ENCODE measurements around the gene FAM135A.
"Not testable (repeated sequence)": the region's sequence is repeated elsewhere in the genome, so short reads cannot be mapped to it uniquely, and the experiment has no call there.

The FAM135A gene

DNA sequence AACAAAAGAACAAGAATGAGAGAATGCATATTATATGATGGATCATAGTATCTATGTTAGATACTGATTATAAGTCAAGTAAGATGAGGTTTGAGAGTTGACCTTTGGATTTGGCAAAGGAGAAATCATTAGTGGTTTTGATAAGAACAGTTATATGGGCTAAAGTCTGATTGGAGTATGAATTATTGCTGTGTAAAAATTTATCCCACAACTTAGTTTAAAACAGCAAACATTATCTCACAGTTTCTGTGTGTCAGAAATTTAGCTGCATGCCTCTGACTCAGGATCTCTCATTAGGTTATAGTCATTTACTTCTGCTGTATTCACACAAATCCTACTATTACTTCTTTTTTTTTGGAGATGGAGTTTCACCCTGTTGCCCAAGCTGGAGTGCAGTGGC, 56.7 kb downstream of the FAM135A start:
- no peak for DNase-seq

DNA sequence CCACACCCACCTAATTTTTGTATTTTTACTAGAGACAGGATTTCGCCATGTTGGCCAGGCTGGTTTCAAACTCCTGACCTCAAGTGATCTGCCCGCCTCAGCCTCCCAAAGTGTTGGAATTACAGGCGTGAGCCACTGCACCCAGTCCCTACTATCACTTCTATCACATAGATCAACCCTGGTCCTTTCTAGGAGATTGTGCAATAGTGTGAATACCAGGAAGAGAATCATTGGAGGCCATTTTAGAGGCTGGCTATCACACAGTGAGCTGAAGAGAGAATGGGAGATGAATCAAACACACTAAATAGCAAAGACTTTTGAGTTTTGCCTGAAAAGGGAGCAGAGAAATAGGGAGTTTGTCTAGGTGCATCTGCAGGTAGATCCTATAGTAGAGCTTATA, 57.2 kb downstream of the FAM135A start:
- DNase-seq, result not testable (repeated sequence)

DNA sequence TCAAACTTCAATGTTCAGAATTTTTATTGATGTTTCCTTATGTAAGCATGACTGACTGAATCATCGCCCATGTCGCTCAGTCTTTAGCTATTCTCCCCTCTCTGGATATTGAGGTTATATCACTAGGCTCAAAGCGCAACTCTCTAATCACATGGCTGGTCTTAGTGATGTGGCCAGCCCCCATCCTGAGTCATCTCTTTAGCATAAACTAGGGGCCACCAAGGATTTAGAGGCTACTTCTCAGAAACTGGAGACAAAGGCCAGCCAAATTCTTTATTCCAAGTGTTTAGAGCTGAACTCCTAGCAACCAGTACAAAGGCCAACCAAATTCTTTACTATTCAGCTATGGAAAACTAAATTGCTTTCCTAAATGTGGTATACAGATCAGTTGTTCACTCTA, 61.4 kb downstream of the FAM135A start:
- no peak for DNase-seq

DNA sequence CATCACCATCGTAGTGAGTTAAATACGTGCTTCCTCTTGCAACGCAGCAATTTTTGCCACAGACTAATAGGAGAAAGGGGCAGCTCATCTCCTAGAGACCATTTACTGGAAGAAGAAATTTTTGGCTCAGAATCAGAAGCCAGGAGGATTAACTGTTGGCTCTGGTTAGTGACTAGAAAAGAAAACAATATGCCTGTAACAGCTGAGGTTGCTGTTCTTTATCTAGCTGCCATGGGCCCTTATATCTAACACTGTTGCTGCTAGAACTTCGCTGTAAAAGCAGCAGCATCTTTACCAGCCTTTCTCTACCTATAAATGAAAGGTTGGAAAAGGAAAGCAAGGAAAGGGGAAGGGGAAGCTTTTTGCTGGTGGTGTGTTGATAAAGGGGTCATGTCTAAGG, 65.9 kb downstream of the FAM135A start:
- peak; percentile 53 for DNase-seq

DNA sequence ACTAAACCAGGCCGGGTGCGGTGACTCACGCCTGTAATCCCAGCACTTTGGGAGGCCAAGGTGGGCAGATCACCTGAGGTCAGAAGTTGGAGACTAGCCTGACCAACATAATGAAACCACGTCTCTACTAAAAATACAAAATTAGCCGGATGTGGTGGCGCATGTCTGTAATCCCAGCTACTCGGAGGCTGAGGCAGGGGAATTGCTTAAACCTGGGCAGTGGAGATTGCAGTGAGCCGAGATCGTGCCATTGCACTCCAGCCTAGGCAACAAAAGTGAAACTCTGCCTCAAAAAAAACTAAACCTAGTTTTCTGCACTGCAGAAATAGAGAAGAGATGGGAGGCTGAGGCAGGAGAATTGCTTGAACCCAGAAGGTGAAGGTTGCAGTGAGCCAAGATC, 73.3 kb downstream of the FAM135A start:
- not testable (repeated sequence) for DNase-seq

DNA sequence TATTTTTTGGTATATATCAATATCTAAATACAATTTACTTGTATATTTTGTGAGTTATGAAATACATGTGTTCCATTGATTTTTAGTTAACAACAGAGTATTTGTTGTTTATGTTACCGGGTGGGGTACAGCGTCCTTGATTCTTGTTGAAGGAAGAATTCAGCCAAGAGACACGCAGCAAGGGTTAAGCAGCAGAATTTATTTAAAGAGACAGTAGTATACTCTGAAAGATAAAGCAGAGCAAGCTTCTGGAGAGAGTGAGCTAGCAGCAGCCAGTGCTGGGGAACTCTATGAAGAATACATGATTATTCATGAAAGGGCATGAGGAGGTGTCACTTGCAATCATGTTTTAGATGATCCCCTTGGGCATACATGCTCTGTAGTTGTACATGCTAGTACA, 76.1 kb downstream of the FAM135A start:
- DNase-seq, result no peak

DNA sequence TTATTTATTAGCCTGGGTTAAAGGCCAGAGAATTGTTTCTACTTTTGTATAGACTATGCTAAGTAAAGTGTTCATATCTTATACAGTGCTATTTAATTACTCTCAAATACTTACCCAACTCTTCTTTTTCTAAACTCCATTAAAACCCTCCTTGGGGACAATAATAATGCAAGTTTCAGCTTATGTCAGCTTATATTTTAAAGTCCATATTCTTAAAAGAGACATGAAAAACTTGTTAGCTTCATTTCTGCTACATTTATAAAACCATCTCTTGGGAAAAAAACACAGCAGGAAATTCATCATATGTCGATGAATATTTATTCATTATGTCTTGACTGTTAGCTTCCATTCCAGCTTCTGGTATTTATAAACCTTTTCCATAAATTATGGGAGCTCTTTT, 81.5 kb downstream of the FAM135A start:
- DNase-seq, result no peak

DNA sequence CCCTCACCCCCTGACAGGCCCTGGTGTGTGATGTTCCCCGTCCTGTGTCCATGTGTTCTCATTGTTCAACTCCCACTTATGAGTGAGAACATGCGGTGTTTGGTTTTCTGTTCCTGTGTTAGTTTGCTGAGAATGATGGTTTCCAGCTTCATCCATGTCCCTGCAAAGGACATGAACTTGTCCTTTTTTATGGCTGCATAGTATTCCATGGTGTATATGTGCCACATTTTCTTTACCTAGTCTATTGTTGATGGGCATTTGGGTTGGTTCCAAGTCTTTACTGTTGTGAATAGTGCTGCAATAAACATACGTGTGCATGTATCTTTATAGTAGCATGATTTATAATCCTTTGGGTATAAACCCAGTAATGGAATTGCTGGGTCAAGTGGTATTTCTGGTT, 82.5 kb downstream of the FAM135A start:
- DNase-seq, result not testable (repeated sequence)

DNA sequence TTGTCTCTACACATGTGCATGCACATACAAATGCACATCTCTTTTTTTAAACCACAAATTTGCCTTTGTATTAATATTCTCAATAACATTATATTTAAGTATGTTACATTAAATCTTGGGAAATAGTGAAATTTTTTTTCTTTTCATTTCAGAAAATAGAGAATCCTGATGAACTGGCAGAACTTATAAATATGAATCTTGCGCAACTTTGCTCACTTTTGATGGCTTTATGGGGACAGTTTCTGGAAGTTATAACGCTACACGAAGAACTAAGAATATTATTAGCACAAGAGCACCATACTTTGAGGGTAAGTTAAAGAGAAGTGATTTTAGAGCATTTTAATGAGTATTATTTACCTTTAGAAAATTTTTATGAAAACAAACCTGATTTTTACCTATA, 89.2 kb downstream of the FAM135A start:
- no peak for DNase-seq

DNA sequence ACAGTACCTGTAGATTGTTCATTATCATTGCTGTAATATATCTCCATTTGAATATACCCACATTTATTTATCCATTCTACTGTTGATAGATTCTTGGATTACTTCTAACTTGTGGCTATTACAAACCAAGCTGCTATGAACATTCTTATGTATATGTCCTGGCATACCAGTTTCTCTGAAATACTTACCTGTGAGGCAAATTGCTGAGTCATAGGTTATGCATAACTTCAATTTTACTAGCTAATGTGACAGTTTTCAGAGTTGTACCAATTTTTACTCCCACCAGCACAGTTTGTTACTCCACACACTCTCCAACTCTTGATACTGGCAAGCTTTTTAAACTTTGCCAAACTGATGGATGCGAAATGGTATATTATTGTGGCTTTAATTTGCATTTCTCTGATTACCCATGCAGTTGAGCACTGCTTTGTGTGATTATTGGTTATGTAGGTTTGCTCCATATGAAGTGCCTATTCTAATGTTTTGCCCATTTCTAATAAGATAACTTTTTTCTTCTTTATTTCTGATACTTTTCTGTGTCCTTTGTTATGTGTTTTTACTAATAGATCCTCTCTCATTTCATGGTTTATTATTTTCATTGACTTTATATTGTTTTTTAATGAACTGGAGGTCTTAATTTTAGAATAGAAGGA, 90.6 kb downstream of the FAM135A start:
- DNase-seq, result no peak

DNA sequence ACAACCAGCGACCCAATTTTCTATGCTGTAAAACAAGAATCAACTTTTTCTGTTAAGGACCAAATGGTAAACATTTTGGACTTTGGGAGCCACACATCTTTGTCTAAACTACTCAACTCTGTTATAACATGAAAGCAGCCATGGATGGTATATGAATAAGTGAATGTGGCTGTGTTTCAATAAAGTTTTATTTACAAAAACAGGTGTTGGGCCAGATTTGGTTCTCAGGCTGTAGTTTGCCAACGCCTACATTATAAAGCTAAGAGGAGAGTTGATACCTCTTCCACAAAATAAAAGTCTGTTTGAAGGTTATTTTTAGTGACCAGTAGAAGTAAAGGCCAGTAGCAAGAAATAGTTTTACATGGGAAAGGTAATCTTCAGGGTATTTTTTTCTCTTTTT, 93.0 kb downstream of the FAM135A start:
- DNase-seq, result no peak

DNA sequence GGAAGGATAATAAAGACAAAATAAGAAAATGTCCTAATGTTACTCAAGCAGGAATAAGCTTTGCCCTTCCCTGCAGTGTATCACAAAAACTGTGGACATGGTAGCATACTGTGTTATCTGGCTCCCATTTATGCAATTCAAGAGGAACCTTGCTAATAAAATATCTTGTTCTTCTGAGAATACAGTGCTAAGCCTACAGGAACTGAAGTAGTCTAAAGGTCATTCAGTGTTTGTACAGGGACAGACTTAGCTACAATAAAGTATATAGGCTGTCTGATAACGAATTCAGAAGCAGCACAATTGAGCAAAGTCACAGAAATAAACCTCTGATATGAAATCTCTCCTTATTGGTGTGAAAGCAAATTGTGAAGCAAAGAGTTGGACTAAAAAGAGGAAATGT, 93.9 kb downstream of the FAM135A start:
- no peak for DNase-seq

DNA sequence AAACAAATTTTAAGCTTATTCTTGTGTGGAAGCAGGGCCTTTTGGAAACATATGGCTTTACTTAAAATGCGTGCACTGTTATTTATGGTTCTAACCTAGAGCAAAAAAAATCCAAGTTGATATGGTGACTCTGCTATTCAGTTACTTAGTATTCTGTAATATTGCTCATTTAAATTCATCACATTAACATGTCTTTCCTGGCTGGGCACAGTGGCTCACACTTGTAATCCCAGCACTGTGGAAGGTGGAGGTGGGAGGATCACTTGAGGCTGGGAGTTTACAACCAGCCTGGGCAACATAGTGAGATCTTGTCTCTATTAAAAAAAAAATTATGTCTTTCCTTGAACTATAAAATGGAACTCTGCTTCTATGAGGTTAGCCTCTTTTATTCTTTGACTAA, 95.6 kb downstream of the FAM135A start:
- DNase-seq, result no peak

DNA sequence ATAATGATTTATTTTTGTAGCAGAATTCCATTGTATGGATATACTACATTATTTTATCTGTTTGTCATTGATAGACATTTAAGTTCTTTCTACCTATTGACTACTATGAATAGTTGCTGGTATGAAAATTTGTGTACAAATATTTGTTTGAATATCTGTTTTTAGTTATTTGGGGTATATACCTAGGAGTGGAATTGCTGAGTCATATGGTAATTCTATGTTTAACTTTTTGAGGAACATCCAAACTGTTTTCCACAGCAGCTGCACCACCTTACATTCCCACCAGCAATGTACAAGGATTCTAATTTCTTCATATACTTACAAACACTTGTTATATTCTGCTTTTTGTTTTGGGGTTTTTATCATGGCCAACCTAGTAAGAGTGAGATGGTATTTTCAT, 97.3 kb downstream of the FAM135A start:
- no peak for DNase-seq

DNA sequence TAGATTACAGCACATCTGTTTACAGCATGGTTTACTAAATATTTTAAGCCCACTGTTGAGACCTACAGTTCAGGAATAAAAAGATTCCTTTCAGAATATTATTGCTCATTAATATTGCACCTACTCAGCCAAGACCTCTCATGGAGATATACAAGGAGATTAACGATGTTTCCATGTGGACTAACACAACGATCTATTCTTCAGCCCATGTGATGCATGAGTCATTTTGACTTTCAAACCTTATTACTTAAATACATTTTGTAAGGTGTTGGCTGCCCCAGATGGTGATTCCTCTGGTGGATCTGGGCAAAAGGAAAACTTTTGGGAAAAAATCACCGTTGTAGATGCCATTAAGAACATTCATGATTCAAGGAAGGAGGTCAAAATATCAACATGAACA, 105.4 kb downstream of the FAM135A start:
- DNase-seq, result no peak

DNA sequence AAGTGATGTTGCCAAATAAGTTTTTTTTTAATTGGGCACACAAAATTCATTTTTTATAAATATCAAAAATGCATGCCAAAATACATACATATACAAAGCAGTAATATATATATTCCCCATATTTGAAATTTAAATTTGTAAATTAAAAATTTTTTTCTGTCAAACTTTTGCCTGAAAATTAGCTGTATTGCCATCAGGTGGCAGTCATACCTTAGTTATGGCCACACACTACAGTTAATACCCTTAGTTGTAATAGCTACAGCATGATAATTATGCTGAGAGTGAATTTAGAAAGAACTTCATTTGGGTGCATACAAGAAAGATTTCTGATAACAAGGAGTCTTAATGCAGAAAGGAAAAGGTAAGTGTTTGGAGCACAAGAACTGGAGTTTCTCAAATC, 107.3 kb downstream of the FAM135A start:
- DNase-seq, result no peak

DNA sequence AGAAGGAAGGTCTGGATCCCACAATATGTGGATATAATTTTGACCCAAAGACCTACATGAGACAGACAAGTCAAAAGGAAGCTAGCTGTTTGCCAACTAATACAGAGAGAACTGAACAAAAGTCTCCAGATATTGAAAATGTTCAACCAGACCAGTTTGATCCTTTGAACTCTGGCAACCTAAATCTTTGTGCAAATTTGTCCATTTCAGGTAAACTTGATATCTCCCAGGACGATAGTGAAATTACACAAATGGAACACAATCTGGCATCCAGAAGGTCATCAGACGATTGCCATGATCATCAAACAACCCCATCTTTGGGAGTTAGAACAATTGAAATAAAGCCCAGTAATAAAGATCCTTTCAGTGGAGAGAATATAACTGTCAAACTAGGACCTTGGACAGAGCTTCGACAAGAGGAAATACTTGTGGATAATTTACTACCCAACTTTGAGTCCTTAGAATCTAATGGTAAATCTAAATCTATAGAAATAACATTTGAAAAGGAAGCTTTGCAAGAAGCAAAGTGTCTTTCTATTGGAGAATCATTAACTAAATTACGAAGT, 111.5 kb downstream of the FAM135A start:
- DNase-seq, result no peak

DNA sequence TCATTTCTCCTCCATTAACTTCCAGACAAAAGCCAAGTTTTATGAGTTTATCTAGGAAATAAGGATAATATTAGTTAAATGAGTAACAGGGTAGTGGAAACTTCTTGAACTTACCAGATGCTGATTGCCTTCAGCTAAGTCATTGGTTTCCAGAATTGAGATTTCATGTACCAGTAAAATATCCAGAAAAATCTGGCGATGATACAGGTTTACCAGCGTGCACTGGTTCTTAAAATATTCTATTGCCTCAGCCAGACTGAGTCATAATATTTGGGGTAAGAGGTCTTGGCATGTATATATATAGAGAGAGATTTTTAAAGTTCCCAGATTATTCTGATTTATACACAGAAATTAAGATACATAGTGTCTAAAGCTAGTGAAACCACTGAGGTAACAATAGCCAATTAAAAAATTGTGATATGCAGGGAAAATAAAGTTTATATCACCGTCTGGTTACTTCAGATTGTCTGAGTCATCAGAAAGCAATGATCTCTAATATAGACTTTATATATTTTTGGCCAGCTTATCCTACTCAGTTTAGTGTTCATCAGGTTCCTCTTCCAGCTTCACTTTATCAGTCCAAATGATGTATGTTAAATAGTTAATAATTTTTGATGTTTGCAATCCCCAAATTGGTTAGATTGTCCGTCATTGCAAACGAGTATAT, 113.9 kb downstream of the FAM135A start:
- DNase-seq, result no peak

DNA sequence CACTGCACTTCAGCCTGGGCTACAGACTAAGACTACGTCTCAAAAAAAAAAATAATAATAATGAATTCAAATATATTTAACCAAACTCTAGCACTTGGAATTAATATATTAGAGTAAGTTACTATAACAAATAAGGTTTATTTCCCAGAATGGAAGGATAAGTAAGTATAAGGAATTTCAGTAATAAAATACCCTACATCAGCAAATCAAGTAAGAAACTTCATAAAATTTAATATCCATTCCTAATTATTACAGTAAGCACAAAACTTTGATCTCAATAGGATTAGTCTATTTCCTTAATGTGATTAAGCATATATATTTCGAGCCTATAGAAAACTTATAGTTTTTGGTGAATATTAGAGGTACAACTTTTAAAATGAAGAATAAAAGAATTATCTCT, 116.7 kb downstream of the FAM135A start:
- DNase-seq, result no peak

DNA sequence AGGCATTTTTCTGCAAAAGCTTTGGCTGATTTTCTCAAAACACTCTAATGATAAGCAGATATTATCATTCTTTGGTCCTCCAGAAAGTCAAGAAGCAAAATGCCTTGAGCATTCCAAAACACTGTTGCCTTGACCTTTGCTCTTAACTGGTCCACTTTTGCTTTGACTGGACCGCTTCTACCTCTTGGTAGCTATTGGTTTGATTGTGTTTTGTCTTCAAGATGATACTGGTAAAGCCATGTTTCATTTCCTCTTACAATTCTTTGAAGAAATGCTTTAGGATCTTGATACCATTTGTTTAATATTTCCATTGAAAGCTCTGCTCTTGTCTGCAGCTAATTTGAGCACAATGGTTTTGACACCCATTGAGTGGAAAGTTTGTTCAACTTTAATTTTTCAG, 117.8 kb downstream of the FAM135A start:
- DNase-seq, result no peak

DNA sequence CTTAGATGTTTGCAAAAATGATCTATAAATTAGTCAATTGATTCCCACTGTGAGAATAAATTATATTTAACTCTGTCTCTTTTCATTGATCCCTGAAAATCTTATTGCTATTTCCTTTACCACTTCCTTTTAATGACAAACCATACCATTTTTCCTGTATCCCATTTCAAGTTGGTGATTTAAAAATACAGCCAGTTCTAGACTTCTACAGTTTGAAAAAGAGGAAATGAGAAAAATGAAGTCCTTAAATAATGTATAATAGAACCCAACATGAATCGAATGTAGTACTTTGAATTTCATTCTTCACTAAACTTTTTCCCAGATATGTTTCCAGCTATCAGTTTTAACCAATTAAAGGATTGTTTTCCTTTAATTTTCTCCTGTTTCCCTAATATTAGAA, 124.0 kb downstream of the FAM135A start:
- DNase-seq, result no peak

DNA sequence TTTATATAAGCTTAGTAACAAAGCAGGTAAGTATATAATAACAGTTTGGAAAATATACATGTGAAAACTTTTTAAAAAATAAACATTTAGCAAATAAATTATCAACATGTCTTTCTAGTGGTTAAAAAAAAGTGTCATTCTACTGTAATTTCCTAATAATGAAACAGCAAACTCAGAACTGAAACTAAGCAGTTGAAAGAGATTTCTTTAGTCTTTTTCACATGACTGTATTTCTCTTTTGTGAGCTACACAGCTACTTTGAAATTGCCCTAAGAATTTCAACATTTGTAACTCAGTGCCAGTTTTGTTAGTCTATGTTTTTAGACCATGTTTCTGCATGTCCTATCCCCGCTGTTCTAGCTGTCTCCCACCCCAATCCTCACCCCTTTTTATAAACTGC, 125.1 kb downstream of the FAM135A start:
- DNase-seq, result no peak

DNA sequence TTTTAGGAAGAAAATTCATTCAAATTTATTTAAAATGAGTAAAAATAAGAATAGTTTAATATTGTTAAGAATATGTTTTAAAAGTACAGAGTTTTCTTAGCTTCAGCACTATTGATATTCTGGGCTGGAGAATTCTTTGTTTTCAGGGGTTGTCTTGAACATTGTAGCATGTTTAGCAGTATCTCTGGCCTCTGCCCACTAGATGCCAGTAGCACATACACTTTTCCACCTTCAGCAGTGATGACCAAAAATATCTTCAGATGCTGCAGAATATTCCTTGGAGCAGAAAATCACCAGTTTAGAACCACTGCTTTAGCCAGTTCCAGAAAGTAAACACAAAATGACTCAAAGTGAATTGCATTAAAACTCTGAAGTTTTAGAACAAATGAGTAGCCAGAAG, 134.0 kb downstream of the FAM135A start:
- no peak for DNase-seq

DNA sequence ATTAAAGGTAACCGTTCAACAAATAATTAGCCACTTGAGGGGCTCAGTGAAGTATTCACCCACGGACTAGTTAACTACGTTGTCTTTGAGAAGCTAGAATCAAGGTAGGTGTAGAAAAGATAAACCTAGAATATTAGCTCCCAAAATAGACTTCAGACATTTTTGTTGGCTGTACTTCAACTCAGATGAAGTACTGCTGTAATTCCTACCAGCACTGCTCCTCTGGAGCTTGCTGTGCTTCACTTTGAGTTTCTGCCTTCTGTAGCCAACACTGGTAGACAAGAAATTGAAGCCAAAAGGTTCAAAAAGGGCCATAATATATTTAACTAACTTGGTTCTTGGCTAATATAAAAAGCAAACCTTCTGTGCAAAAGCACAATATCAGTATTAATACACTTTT, 134.6 kb downstream of the FAM135A start:
- no peak for DNase-seq

DNA sequence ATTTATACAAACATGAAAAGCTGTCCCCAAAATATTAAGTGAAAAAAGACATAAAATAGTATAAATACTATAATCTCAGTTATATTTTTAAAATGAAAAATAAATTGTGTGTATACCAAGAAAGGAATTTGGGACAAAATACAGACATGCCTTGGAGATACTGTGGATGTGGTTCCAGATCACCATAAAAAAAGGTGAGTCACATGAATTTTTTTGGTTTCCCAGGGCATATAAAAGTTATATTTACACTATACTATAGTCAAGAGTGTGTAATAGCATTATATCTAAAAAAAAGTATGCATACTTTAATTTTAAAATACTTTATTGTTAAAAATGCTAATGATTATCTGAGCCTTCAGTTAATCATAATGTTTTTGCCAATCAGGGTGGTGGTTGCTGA, 136.0 kb downstream of the FAM135A start:
- no peak for DNase-seq
